Measurements from ENCODE around the gene MAPKAP1.

Gene MAPKAP1

GRCh38 chr9:125593581-125594222 is 113.3 kb downstream of the MAPKAP1 start:
- H3K4me3 ChIP-seq (replicated peaks in 1 of 2; ENCODE audit: low read depth in 2 of 2, low read length in 2 of 2): no peak overlapping the region
- DNase-seq (ENCODE audit: low read depth in 2 of 2): peak in 1 of 2 donors; percentile 29
- no peak for TF ChIP-seq CTCF (IDR thresholded peaks at IDR 0.05; ENCODE audit: low read depth, low read length)

GRCh38 chr9:125591888-125592287 is 115.1 kb downstream of the MAPKAP1 start:
- TF ChIP-seq CTCF (IDR thresholded peaks at IDR 0.05; ENCODE audit: low read depth, low read length): no peak
- no peak for DNase-seq (ENCODE audit: low read depth in 2 of 2)

GRCh38 chr9:125591245-125591644 is 115.8 kb downstream of the MAPKAP1 start:
- no peak for TF ChIP-seq CTCF (IDR thresholded peaks at IDR 0.05; ENCODE audit: low read depth, low read length)
- DNase-seq (ENCODE audit: low read depth in 2 of 2): no peak
- no peak overlapping the region for H3K4me3 ChIP-seq (replicated peaks in 1 of 2; ENCODE audit: low read depth in 2 of 2, low read length in 2 of 2)

More at GRCh38 chr9:125591888-125592287, 115.1 kb downstream of the MAPKAP1 start:
- H3K4me3 ChIP-seq (replicated peaks in 1 of 2; ENCODE audit: low read depth in 2 of 2, low read length in 2 of 2): no peak overlapping the region

GRCh38 chr9:125589287-125589686 is 117.7 kb downstream of the MAPKAP1 start:
- no peak overlapping the region for H3K4me3 ChIP-seq (replicated peaks in 1 of 2; ENCODE audit: low read depth in 2 of 2, low read length in 2 of 2)
- no peak for TF ChIP-seq CTCF (IDR thresholded peaks at IDR 0.05; ENCODE audit: low read depth, low read length)
- no peak for DNase-seq (ENCODE audit: low read depth in 2 of 2)

GRCh38 chr9:125587819-125588460 is 119.1 kb downstream of the MAPKAP1 start:
- DNase-seq (ENCODE audit: low read depth in 2 of 2): no peak
- no peak for TF ChIP-seq CTCF (IDR thresholded peaks at IDR 0.05; ENCODE audit: low read depth, low read length)
- no peak overlapping the region for H3K4me3 ChIP-seq (replicated peaks in 1 of 2; ENCODE audit: low read depth in 2 of 2, low read length in 2 of 2)

GRCh38 chr9:125586172-125586511 is 120.9 kb downstream of the MAPKAP1 start:
- H3K4me3 ChIP-seq (replicated peaks in 1 of 2; ENCODE audit: low read depth in 2 of 2, low read length in 2 of 2): no peak overlapping the region
- DNase-seq (ENCODE audit: low read depth in 2 of 2): no peak
- no peak for TF ChIP-seq CTCF (IDR thresholded peaks at IDR 0.05; ENCODE audit: low read depth, low read length)
